Measurements from ENCODE around the gene ANKRD34A.

ANKRD34A gene

GRCh38 chr1:145994391-145995120 lies 30.2 kb upstream of the ANKRD34A start:
- DNase-seq (ENCODE audit: low read depth): no peak
- H3K4me3 ChIP-seq (replicated peaks; ENCODE audit: low read depth, low read length): peak overlapping the region; percentile 98
- TF ChIP-seq CTCF (IDR thresholded peaks at IDR 0.05; ENCODE audit: low read length, missing control alignments): no peak

GRCh38 chr1:145993618-145994390 lies 29.4 kb upstream of the ANKRD34A start:
- no peak for TF ChIP-seq CTCF (IDR thresholded peaks at IDR 0.05; ENCODE audit: low read length, missing control alignments)
- H3K4me3 ChIP-seq (replicated peaks; ENCODE audit: low read depth, low read length): peak overlapping the region; percentile 98
- DNase-seq (ENCODE audit: low read depth): no peak

DNA sequence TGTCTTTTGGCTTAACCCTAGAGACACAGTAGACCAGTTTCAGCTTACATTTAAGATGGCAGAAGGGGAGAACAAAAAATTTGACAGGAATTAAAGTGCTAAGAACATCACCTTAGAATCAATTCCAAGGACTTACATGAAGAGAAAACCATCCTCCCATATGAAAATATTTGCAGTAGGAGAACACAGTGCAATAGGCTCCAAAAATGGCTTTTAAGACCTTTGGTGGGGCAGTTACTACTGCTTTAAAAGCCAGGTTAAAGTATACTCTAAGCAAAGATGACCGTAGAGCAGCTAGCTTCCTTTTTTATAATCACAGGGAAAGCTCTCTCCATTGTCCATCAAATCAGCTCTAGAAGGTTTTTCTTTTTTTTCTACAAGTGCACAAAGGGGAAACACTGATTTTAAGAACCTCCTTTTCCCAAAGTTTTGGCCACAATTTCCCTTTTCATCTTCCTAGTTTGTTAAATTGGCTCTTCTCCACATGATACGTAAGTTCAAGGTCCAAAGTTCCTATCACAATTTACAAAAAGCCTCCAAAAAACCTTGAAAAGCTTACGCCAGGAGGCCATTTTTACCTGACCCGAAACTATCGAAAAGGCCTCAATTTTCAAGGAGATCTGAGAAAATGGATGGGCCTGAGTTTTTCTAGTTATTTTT lies 28.7 kb upstream of the ANKRD34A start:
- DNase-seq (ENCODE audit: low read depth): no peak
- TF ChIP-seq CTCF (IDR thresholded peaks at IDR 0.05; ENCODE audit: low read length, missing control alignments): no peak
- peak overlapping the region; percentile 98 for H3K4me3 ChIP-seq (replicated peaks; ENCODE audit: low read depth, low read length)

DNA sequence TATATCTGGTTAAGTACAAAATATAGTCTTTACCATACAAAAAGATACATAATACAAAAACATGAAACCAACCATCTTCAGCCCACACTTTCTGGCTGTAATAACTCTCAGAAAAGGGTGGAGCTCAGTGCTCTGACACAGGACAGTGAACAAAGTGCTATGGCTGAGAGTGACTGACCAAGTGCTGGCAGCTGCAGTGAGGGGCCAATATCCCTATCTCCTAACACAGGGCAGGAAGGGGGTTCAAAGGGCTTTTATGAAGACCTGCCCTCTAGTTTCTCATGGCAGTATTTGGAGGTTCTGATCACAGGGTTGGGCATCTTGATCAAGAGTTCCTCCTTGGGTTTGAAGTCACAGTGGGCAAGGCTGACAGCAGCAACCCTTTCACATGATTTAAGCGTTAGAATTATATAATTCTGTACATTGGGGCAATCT lies 28.1 kb upstream of the ANKRD34A start:
- DNase-seq (ENCODE audit: low read depth): no peak
- no peak for TF ChIP-seq CTCF (IDR thresholded peaks at IDR 0.05; ENCODE audit: low read length, missing control alignments)
- H3K4me3 ChIP-seq (replicated peaks; ENCODE audit: low read depth, low read length): peak overlapping the region; percentile 98

DNA sequence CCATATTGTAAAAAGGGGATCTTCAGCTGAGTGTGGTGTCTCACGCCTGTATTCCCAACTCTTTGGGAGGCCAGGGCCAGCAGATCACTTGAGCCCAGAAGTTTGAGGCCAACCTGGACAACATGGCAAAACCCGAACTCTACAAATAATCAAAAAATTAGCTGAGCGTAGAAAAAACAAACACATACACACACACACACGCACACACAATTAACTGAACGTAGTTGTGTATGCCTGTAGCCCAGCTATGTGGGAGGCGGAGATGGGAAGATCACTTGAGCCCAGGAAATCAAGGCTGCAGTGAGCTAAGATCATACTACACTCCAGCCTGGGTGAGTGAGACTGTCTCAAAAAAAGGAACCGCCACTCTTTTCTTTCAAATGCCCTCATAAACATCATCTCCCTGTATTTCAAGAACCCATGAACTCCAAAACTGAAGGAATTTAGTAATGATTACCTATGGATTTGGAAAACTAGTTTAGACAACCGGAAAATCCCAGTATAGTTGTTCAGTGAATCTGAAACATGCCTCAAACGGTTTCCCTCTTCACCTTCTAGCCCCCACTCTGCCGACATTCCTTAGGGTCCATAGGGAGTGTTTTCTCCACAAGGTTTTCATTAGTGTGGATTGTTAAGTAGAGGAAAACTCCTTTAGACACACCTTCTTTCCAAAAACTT lies 27.5 kb upstream of the ANKRD34A start:
- no peak for TF ChIP-seq CTCF (IDR thresholded peaks at IDR 0.05; ENCODE audit: low read length, missing control alignments)
- no peak for DNase-seq (ENCODE audit: low read depth)
- peak overlapping the region; percentile 98 for H3K4me3 ChIP-seq (replicated peaks; ENCODE audit: low read depth, low read length)

GRCh38 chr1:145990249-145990855 lies 26.0 kb upstream of the ANKRD34A start:
- no peak for TF ChIP-seq CTCF (IDR thresholded peaks at IDR 0.05; ENCODE audit: low read length, missing control alignments)
- no peak for DNase-seq (ENCODE audit: low read depth)
- H3K4me3 ChIP-seq (replicated peaks; ENCODE audit: low read depth, low read length): no peak overlapping the region

Measured in fibroblast of pulmonary artery (primary cell).